Kidney (tissue), 14 donors: ENCODE measurements around the gene PARP14. TPM values are rescaled to one million over a fixed set of nuclear protein-coding genes. Genes with fewer than 3 reads are reported as not detected.
"Not testable (repeated sequence)": the region's sequence is repeated elsewhere in the genome, so short reads cannot be mapped to it uniquely, and the experiment has no call there.

Experiments used
- DNase-seq, 5 donors: peaks; one replicate each; pipeline ENCODE4 v3.0.0-alpha.2; 2013 to 2020
- FAIRE-seq: peaks from 2 replicates; lab custom pipeline; 2012; peaks lifted over from hg19 to GRCh38; lab: Jason Lieb, UNC
- H3K27ac ChIP-seq, 2 donors: one replicate each; pipeline ENCODE4 v1.7.0; 2013; ENCODE audit warnings: low read depth in 2 of 2, low read length in 2 of 2, inconsistent platforms in 1 of 2
- H3K27me3 ChIP-seq: one replicate; pipeline ENCODE4 v1.7.1; 2013; ENCODE audit warnings: low read length, inconsistent platforms; ENCODE audit not compliant: control insufficient read depth, insufficient read depth
- H3K36me3 ChIP-seq, 3 donors: one replicate each; pipeline versions ENCODE4 v1.7.0 to v1.7.1; 2013; ENCODE audit warnings: low read length in 3 of 3, control low read depth in 1 of 3, inconsistent platforms in 1 of 3; ENCODE audit not compliant: insufficient read depth in 3 of 3, control insufficient read depth in 2 of 3
- H3K4me1 ChIP-seq, 3 donors: one replicate each; pipeline versions ENCODE4 v1.7.0 to v1.7.1; 2013; ENCODE audit warnings: low read length in 3 of 3, inconsistent platforms in 1 of 3, low read depth in 1 of 3; ENCODE audit not compliant: control insufficient read depth in 2 of 3, insufficient read depth in 2 of 3
- H3K4me3 ChIP-seq, 3 donors: one replicate each; pipeline versions ENCODE4 v1.7.0 to v1.8.1; 2013; ENCODE audit warnings: low read length in 3 of 3, control low read depth in 1 of 3, inconsistent platforms in 1 of 3
- H3K9ac ChIP-seq, 3 donors: one replicate each; pipeline versions ENCODE4 v1.7.0 to v1.7.1; 2013; ENCODE audit warnings: low read length in 3 of 3, control low read depth in 1 of 3, inconsistent platforms in 1 of 3
- H3K9me3 ChIP-seq, 3 donors: one replicate each; pipeline versions ENCODE4 v1.7.0 to v1.7.1; 2013; ENCODE audit warnings: low read length in 3 of 3, control low read depth in 1 of 3, inconsistent platforms in 1 of 3; ENCODE audit not compliant: control insufficient read depth in 2 of 3, insufficient read depth in 1 of 3
- CTCF ChIP-seq: IDR thresholded peaks from 3 replicates; pipeline ENCODE4 v1.5.1; 2012; ENCODE audit warnings: mild to moderate bottlenecking, moderate library complexity, borderline replicate concordance; ENCODE audit not compliant: insufficient read depth; ENCODE audit errors: extremely low read depth
- intact Hi-C: fragments of 100-400 bp; cut with DNase I; formaldehyde crosslinking; loops from one replicate; pipeline ENCODE4 v1.11.1; 2022
- polyA plus RNA-seq: library from polyadenylated mRNA; stranded (reverse); fragments of 350-450 nt; fragmentation: Illumina TruSeq; extraction: RNeasy Lipid Tissue Mini Kit (QIAGEN cat#74804); gene quantifications from one replicate; pipeline ENCODE4 v1.2.3, GENCODE V29; 2014; ENCODE audit warnings: low read depth, low replicate concordance; ENCODE audit not compliant: insufficient read depth
- total RNA-seq: library from RNA; stranded (reverse); fragmentation: NEBNext Ultra II Directional; extraction: Animal tissue kit (Norgen Biotek cat#: 25700); gene quantifications from one replicate; pipeline ENCODE4 v1.2.1, GENCODE V29; 2021
- donor health status: control.
- donor health status: control.
- donor health status: control.
- donor health status: control.
- donor health status: control.
- donor health status: DM: yes; HTN: yes; CAD: no.
- donor health status: Normal renal cell carcinoma (clear cell type).

PARP14 gene
- total and polyA plus RNA-seq, 2 donors from 2014 or later = 14.9 to 64.0 TPM

GRCh38 chr3:122742234-122742633, 61.6 kb downstream of the PARP14 start:
- Histone ChIP-seq H3K4me1 (no peaks in the 10 kb centered on the region), H3K9me3 (peaks cover 0 to 3% (median 0%) of the 10 kb centered on the region in 3 donors), H3K4me3 (no peak overlapping the region), H3K36me3 (peaks cover 2 to 9% (median 5%) of the 10 kb centered on the region in 3 donors), H3K9ac (no peak overlapping the region), H3K27ac (no peak overlapping the region), H3K27me3 (no peaks in the 10 kb centered on the region)
- no peak for DNase-seq
- intact Hi-C loops = no loop called here
- no peak for FAIRE-seq
- no peak for TF ChIP-seq CTCF

- intact Hi-C loops = no loop called here
- peaks cover 2 to 9% (median 5%) of the 10 kb centered on the region in 3 donors for H3K36me3 ChIP-seq
- H3K4me1 ChIP-seq = no peaks in the 10 kb centered on the region
- DNase-seq = no peak
- TF ChIP-seq CTCF = no peak
- H3K27ac ChIP-seq = no peak overlapping the region
- H3K4me3 ChIP-seq = no peak overlapping the region
- FAIRE-seq = no peak
- no peak overlapping the region for H3K9ac ChIP-seq
- H3K9me3 ChIP-seq = peaks cover 0 to 3% (median 0%) of the 10 kb centered on the region in 3 donors
- H3K27me3 ChIP-seq = no peaks in the 10 kb centered on the region
Observed at GRCh38 chr3:122743581-122744120, 63.0 kb downstream of the PARP14 start.

GRCh38 chr3:122745369-122746021, 64.9 kb downstream of the PARP14 start:
- FAIRE-seq (no peak), DNase-seq (no peak)
- Histone ChIP-seq H3K4me3 (no peak overlapping the region), H3K36me3 (peaks cover 2% of the 10 kb centered on the region in 3 donors), H3K27me3 (no peaks in the 10 kb centered on the region), H3K4me1 (no peaks in the 10 kb centered on the region), H3K27ac (no peak overlapping the region), H3K9ac (no peak overlapping the region), H3K9me3 (peaks cover 0 to 3% (median 0%) of the 10 kb centered on the region in 3 donors)
- intact Hi-C loops = no loop called here
- no peak for TF ChIP-seq CTCF

- H3K27me3 ChIP-seq, intact Hi-C loops, DNase-seq, H3K27ac ChIP-seq, FAIRE-seq, H3K4me1 ChIP-seq, H3K4me3 ChIP-seq, H3K9me3 ChIP-seq, H3K36me3 ChIP-seq, H3K9ac ChIP-seq: not testable (repeated sequence)
Observed at GRCh38 chr3:122747295-122747694, 66.7 kb downstream of the PARP14 start.
